ENCODE results near the gene MNS1. TPM values are rescaled to one million over a fixed set of nuclear protein-coding genes. Genes with fewer than 3 reads are reported as not detected.
"Not testable (repeated sequence)": the region's sequence is repeated elsewhere in the genome, so short reads cannot be mapped to it uniquely, and the experiment has no call there.

Gene MNS1
- polyA plus RNA-seq, 1 donor: 5.1 TPM

- DNase-seq: no peak
These were observed 19.2 kb downstream of the MNS1 start for GRCh38 chr15:56445746-56446145.

DNA sequence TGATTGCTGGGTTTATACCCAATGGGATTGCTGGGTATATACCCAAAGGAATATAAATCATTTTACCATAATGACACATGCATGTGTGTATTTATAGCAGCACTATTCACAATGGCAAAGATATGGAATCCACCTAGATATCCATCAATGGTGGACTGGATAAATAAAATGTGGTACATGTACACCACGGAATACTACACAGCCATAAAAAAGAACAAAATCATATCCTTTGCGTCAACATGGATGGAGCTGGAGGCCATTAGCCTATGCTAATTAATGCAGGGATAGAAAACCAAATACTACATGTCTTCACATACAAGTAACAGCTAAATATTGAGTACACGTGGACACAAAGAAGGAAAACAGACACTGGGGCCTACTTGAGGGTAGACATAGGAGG lies 22.6 kb downstream of the MNS1 start:
- no peak for DNase-seq

DNA sequence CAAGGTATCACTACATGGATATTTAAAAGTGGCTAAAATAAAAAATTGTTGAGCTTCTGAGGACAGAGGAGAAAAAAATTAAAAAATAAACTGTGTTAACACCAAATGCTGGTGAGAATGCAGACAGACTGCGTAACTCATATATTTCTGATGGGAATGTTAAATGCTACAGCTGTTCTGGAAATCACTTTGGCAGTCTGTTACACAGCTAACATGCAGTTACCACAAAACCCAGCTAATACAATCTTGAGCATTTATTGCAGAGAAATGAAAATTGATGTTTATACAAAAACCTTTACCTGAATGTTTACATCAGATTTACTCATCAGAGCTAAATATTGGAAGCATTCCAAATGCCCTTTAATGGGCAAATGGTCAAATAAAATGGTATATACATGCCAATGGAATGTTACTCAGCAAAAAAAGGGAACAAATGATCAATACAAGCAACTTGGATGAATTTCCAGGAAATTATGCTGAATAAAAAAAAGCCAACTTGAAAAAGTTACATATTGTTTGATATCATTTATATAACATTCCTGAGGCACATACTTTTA lies 24.6 kb downstream of the MNS1 start:
- DNase-seq: no peak

DNA sequence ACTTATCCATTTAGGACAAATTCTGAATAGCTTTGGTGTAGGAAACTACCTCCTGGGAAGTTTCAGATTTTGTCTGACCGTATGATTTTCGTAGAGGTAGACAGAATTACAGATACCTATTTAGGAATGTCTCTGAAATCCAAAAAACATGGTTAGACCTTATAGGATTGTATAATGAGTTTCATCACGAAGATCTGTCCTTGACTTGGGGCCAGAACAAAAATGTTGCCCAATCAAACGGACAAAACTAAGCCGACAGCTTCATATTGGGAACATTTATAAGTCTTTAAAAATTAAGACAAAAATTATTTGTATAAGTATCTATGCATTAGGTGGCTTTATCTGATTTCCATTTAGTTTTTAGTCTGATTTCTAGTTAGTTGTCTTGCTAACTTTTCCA lies 32.6 kb downstream of the MNS1 start:
- no peak for DNase-seq

- DNase-seq: peak; percentile 6
These were observed 36.0 kb downstream of the MNS1 start for GRCh38 chr15:56428821-56429458.

DNA sequence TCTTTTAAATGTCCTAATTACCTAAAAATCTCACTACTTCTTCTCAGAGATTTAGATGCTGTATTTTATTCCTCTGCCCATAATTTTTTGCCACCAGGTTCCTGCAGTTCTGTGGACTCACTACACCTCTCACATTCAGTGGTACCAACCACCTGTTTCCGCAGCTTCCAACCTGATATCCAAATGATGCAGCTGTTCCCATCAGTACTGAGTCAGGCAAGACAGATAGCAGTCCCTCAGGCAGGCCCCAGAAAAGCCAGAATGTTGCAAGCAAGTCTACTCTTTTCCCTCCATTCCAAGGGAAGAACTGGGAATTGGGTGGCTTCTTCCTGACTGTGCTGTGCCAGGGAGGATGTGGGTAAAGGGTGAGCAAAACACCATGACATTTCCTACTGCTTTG lies 39.0 kb downstream of the MNS1 start:
- no peak for DNase-seq

DNA sequence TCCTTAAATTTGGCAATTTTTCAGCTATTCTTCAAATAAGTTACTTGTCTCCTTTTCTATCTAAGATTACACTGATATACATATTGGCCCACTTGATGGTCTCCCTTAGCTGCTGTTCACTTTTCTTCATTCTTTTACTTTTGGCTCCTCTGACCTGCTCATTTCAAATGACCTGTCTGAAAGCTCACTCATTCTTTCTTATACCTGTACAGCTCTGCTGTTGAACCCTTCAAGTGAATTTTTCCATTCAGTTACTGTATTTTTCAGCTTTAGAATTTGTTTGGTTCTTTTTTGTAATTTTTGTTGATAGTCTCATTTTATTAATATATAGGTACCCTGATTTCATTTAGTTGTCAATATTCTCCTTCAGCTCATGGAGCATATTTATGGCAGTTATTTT lies 39.7 kb downstream of the MNS1 start:
- DNase-seq: no peak

DNA sequence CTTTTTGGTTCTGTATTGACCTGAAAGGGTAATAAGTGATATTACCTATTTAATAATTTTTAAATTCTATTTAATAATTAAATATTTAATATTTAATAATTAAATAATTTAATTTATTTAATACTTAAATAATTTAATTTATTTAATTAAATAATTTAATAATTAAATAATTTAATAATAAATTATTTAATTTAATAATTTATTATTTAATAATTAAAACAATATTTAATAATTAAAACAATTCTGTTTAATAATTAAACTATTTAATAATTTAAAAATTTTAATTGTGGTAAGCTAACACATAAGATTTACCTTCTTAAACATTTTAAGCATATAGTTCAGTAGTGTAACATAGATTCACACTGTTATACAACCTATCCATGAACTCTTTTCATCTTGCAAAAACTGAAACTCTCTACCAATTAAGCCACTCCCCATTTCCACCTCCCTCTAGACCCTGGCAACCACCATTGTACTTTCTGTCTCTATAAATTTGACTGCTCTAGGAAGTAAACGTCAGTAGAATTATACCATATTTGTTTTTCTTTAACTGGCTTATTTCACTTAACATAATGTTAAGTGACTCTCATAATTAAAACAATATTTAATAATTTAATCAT lies 51.7 kb downstream of the MNS1 start:
- DNase-seq: not testable (repeated sequence)

DNA sequence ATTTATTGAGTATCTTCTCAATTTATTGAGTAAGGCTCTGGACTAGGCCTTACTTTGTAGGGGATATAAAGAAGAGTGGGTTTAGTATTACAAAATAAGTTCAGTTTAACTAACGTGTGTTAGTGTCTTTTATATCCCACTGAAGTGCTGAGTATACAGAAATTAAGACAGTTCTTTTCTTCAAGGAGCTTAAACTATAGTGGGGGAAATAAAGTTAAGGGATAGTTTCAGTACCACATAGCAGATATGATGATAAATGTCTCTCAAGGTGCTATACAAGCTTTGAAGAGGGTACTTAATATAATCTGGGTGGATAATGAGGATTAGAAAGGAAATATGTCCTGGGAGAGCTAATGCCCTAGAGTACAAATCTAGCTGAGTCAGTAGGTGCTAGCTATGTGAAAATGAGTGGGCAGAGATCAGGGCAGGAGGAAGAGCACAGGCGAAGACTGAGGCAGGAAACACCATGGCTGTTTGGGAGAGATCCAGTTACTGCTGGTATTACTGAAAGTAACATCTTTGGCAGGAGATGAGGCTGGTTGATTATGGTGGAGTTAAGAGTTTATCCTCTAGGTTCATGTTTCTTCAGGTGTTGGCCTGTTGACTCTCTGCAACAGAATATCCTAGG lies 53.7 kb downstream of the MNS1 start:
- no peak for DNase-seq

DNA sequence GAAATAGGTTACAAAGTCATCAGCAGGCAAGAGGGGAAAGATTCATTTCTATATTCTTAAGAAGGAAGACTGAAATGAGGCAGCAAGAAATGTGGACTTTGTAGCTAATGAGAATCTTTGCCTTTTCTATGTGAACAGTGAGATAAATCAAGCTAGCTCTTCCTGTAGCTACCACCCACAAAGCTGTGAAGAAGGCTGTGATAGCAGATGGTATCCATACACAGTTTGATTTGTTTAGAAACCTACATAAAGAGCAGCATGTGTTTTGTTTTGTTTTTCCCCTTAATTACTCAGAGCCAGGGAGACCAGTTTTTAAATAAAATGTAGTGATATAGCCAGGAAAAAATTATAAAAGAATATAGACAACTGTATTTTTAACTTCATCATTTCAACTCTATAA lies 54.2 kb downstream of the MNS1 start:
- DNase-seq: no peak

GRCh38 chr15:56399209-56399608 lies 65.7 kb downstream of the MNS1 start:
- DNase-seq: not testable (repeated sequence)

DNA sequence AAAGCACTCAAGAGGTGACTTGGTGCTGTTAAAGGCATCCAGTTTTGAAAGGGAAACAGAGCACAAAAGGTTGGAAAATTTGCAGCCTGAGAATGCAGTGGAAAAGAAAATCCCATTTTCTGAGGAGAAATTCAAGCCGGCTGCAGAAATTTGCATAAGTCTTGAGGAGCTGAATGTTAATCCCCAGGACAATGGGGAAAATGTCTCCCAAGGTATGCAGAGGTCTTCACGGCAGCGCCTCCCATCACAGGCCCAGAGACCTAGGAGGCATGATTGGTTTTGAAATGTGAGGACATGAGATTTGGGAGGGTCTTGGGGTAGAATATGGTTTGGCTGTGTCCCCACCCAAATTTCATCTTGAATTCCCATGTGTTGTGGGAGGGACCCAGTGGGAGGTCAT lies 67.6 kb downstream of the MNS1 start:
- DNase-seq: not testable (repeated sequence)

DNA sequence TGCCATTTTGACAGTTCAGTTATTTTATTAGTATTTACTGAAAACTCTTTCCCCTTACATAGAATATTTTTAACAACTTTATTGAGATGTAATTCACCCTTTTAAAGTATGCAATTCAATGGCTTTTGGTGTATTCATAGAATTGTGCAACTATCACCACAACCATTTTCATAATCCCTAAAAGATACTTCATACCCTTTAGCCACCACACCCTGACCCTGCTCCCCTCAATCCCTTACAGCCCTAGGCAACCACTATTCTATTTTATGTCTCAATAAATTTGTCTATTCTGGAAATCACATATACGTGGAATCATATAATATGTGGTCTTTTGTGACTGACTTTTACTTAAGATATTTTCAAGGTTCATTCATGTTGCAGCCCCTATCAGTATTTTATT lies 70.0 kb downstream of the MNS1 start:
- DNase-seq: no peak

DNA sequence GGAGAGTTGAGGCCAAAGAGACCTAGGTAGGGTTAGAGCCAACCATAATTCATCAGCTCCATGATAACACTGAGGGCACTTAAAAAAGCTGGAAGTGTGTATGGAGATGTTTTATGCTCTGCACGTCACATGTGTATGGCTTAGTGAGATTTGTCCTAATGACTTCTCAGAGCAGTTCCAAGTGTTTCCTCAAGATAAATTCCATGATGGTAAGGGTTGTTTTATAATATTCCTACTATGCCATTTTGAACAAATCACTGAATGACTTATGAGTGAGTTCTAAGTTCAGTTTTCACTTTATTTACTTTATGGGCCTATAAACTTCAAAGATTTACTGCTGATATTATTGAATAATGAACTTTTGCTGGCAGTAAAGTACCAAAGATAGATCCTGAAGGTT lies 71.7 kb downstream of the MNS1 start:
- no peak for DNase-seq

DNA sequence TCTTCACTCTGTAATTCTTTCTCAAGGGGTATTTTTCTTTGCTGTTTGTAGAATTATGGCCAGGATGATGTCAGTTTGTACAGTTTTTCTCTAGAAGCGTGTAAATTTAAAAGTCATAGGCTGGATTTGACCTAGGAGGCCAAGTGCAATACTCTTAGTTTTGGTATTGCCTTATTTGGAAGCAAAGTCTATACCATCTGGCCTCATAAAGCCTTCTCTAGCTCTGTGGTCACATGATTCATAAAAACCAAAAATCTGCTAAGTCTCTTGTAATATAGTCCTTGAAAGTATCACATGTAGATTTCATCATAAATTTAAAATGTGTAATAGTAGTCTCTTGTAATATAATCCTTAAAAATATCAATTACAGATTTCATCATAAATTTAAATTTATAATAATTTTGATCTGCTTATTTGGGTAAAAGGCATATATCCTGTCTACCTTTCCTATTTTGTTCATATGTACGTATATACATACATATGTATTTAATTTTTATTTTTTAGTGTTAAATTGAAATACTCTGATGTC lies 74.1 kb downstream of the MNS1 start:
- DNase-seq: no peak

GRCh38 chr15:56385908-56386307 lies 79.0 kb downstream of the MNS1 start:
- no peak for DNase-seq

DNA sequence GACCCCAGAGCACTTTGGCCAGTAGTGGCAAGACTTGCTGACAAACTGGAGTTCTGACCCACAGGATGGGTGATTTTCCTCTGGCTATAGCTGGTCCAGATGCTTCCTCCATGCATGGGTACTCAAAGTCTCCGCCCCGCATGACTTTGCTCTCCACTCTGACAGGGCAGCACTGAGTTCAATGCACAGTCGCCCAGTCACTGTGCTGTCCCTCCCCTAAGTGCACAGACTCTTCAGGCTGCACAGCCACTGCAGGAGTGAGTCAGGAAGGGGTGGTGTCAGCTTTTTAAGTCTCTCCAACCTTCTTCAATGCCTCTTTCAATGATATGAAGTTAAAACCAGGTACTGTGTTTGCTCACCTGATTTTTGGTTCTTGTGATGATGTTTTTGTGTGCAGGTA lies 81.9 kb downstream of the MNS1 start:
- DNase-seq: no peak

Other genes starting within 250 kb of the MNS1 start
- gene RFX7, start 221.3 kb downstream of the MNS1 start, polyA plus RNA-seq (ENCODE audit: insufficient read length): 13.7 TPM
- gene TEX9, start 99.7 kb downstream of the MNS1 start, polyA plus RNA-seq (ENCODE audit: insufficient read length): 1.7 TPM

Measured in hindlimb muscle (tissue), 1 donor.